Endothelial cell of umbilical vein (primary cell): Measurements from ENCODE around the gene AFAP1L2.

Experiments used
- CTCF ChIP-seq, 2 donors: IDR thresholded peaks; 1 replicate in 1 of 2; 2 replicates in 1 of 2; pipeline ENCODE4 v1.5.1; 2011; ENCODE audit warnings: low read length in 2 of 2, mild to moderate bottlenecking in 2 of 2, moderate library complexity in 2 of 2, control low read depth in 1 of 2, inconsistent platforms in 1 of 2, low read depth in 1 of 2; ENCODE audit not compliant: insufficient read depth in 1 of 2; ENCODE audit errors: extremely low read depth in 1 of 2
- MAX ChIP-seq: IDR thresholded peaks from 2 replicates; pipeline ENCODE4 v1.6.1; 2011; ENCODE audit not compliant: insufficient read depth, insufficient read length
- POLR2A ChIP-seq: IDR thresholded peaks from 2 replicates; pipeline ENCODE4 v1.6.1; 2012; ENCODE audit warnings: low read depth, mild to moderate bottlenecking, control low read depth, low read length

- TF ChIP-seq CTCF (IDR thresholded peaks at IDR 0.05; ENCODE audit: extremely low read depth in 1 of 2, insufficient read depth in 1 of 2, low read depth in 1 of 2, low read length in 2 of 2): no peak
- TF ChIP-seq POLR2A: no peak
- TF ChIP-seq MAX: no peak
Observed at GRCh38 chr10:114384181-114384580, 20.1 kb downstream of the AFAP1L2 start.
